GM12878 (cell line): ENCODE results near the gene MAVS. TPM values are rescaled to one million over a fixed set of nuclear protein-coding genes. Genes with fewer than 3 reads are reported as not detected.

Experiments
- ATAC-seq: fragments of 200-7000 bp; cut with Tn5 transposase; 3 replicates; pipeline ENCODE4 v1.9.1; 2020; ENCODE audit warnings: mild to moderate bottlenecking, moderate library complexity
- BruUV-seq: library from RNA; stranded (reverse); fragments of 400-500 nt; replicated peaks from 2 replicates; lab custom pipeline; 2021; lab: Mats Ljungman, UMichigan
- CTCF ChIA-PET: fragments of 300-600 bp; sonication (Branson Sonifier 250); formaldehyde crosslinking; extraction: SDS; loops from one replicate; lab custom pipeline; 2021; ENCODE audit warnings: inconsistent platforms; lab: Yijun Ruan, JAX
- POLR2A ChIA-PET: fragments of 350-600 bp; formaldehyde crosslinking; extraction: SDS; loops from one replicate; lab custom pipeline; 2021; ENCODE audit warnings: inconsistent platforms; lab: Charles Lee
- RAD21 ChIA-PET: fragments of 300-600 bp; sonication (Branson Sonifier 250); formaldehyde crosslinking; loops from one replicate; lab custom pipeline; 2023; ENCODE audit warnings: antibody characterized with exemption; ENCODE audit not compliant: unreplicated experiment; lab: Charles Lee
- SMC1A ChIA-PET: fragments of 300-600 bp; sonication (Branson Sonifier 250); formaldehyde crosslinking; loops from one replicate; lab custom pipeline; 2023; ENCODE audit not compliant: unreplicated experiment, uncharacterized antibody; lab: Charles Lee
- DNase-seq: peaks from one replicate; pipeline ENCODE4 v3.0.0-alpha.2; 2011; ENCODE audit warnings: low read depth, low spot score
- FAIRE-seq: peaks from 3 replicates; lab custom pipeline; 2011; peaks lifted over from hg19 to GRCh38; lab: Jason Lieb, UNC
- H2AFZ ChIP-seq: 2 replicates; pipeline ENCODE4 v1.6.0; 2011; ENCODE audit warnings: low read depth, low read length, control low read depth; ENCODE audit not compliant: control insufficient read depth
- H3K27ac ChIP-seq: 2 replicates; pipeline ENCODE4 v1.5.1; 2011; ENCODE audit warnings: control low read depth; ENCODE audit not compliant: control insufficient read depth, insufficient read depth
- H3K27me3 ChIP-seq, 2 experiments: replicated peaks in 1 of 2; 2 replicates each; pipeline versions ENCODE4 v1.6.0 to v1.6.1; 2011; ENCODE audit warnings: low read length in 1 of 2; ENCODE audit not compliant: control insufficient read depth in 2 of 2, insufficient read depth in 2 of 2
- H3K36me3 ChIP-seq, 2 experiments: 2 replicates each; pipeline ENCODE4 v1.5.1; 2011; ENCODE audit warnings: low read length in 1 of 2; ENCODE audit not compliant: control insufficient read depth in 2 of 2, insufficient read depth in 2 of 2
- H3K4me1 ChIP-seq: 2 replicates; pipeline ENCODE4 v1.6.1; 2011; ENCODE audit warnings: mild to moderate bottlenecking, low read length, moderate library complexity, mixed read lengths; ENCODE audit not compliant: control insufficient read depth, insufficient read depth
- H3K4me2 ChIP-seq: 2 replicates; pipeline ENCODE4 v1.6.0; 2011; ENCODE audit warnings: control low read depth; ENCODE audit not compliant: control insufficient read depth, insufficient read depth
- H3K4me3 ChIP-seq: fragments of 200-600 bp; sonication (generic); 2 replicates; pipeline ENCODE4 v1.5.1; 2016
- H3K79me2 ChIP-seq: 2 replicates; pipeline ENCODE4 v1.6.0; 2011; ENCODE audit warnings: low read length; ENCODE audit not compliant: control insufficient read depth, insufficient read depth
- H3K9ac ChIP-seq: 2 replicates; pipeline ENCODE4 v1.8.0; 2011; ENCODE audit warnings: low read length, control low read depth, mixed read lengths; ENCODE audit not compliant: control insufficient read depth, insufficient read depth
- H3K9me3 ChIP-seq: replicated peaks from 3 replicates; pipeline ENCODE4 v1.5.1; 2011; ENCODE audit warnings: mild to moderate bottlenecking, low read length; ENCODE audit not compliant: control insufficient read depth, insufficient read depth
- H4K20me1 ChIP-seq: 2 replicates; pipeline ENCODE4 v1.6.0; 2011; ENCODE audit not compliant: control insufficient read depth, insufficient read depth
- ETV6 ChIP-seq, 2 experiments: fragments of 450-650 bp in 1 of 2; IDR thresholded peaks in 1 of 2; conservative IDR thresholded peaks in 1 of 2; 2 replicates each; pipeline ENCODE4 v1.6.1; 2014; ENCODE audit warnings: antibody characterized with exemption in 1 of 2, borderline replicate concordance in 1 of 2, low read depth in 1 of 2, mild to moderate bottlenecking in 1 of 2, moderate library complexity in 1 of 2
- HDGF ChIP-seq: fragments of 450-650 bp; IDR thresholded peaks from 2 replicates; pipeline ENCODE4 v1.6.1; 2016; ENCODE audit warnings: antibody characterized with exemption
- IKZF2 ChIP-seq, 2 experiments: fragments of 450-650 bp; IDR thresholded peaks; 2 replicates each; pipeline ENCODE4 v1.6.1; 2017; ENCODE audit warnings: mild to moderate bottlenecking in 2 of 2, moderate library complexity in 2 of 2
- IRF4 ChIP-seq: IDR thresholded peaks from 2 replicates; pipeline ENCODE4 v1.6.1; 2011; ENCODE audit warnings: low read depth, low read length
- NKRF ChIP-seq: fragments of 450-650 bp; conservative IDR thresholded peaks from 2 replicates; pipeline ENCODE4 v1.6.1; 2017; ENCODE audit warnings: mild to moderate bottlenecking, moderate library complexity
- SIN3A ChIP-seq: IDR thresholded peaks from 2 replicates; pipeline ENCODE4 v1.6.1; 2012; ENCODE audit warnings: low read depth, low read length, improper control_type of control experiment
- SREBF1 ChIP-seq: IDR thresholded peaks from 2 replicates; pipeline ENCODE4 v1.6.1; 2012; ENCODE audit warnings: mild to moderate bottlenecking, low read length
- SREBF2 ChIP-seq: IDR thresholded peaks from 2 replicates; pipeline ENCODE4 v1.6.1; 2012; ENCODE audit warnings: mild to moderate bottlenecking, low read length
- SUPT20H ChIP-seq: IDR thresholded peaks from 2 replicates; pipeline ENCODE4 v1.6.1; 2011; ENCODE audit warnings: low read depth, mild to moderate bottlenecking, low read length, moderate library complexity, borderline replicate concordance; ENCODE audit not compliant: control insufficient read depth
- TCF12 ChIP-seq: IDR thresholded peaks from 2 replicates; pipeline ENCODE4 v1.6.1; 2011; ENCODE audit warnings: low read depth, mild to moderate bottlenecking, low read length
- TCF7 ChIP-seq: IDR thresholded peaks from 2 replicates; pipeline ENCODE4 v1.6.1; 2014; ENCODE audit warnings: antibody characterized with exemption, borderline replicate concordance
- YY1 ChIP-seq: IDR thresholded peaks from 2 replicates; pipeline ENCODE4 v1.6.1; 2011; ENCODE audit warnings: low read depth, mild to moderate bottlenecking, low read length
- ZBED1 ChIP-seq: IDR thresholded peaks from 2 replicates; pipeline ENCODE4 v1.6.1; 2016; ENCODE audit warnings: borderline replicate concordance
- ZSCAN29 ChIP-seq: fragments of 450-650 bp; IDR thresholded peaks from 2 replicates; pipeline ENCODE4 v1.6.1; 2017; ENCODE audit warnings: mild to moderate bottlenecking, moderate library complexity
- WGBS: methylation state at CpG from one replicate; pipeline ENCODE4 v1.1.6; 2016; ENCODE audit warnings: low lambda C conversion rate; ENCODE audit not compliant: insufficient replicate concordance, insufficient coverage; ENCODE audit errors: missing lambda C conversion rate; 5-methylcytosine and 5-hydroxymethylcytosine counted together
- in situ Hi-C: fragments of 300-500 bp; cut with MboI; formaldehyde crosslinking; loops from 9 replicates; pipeline ENCODE4 v1.14.3; 2018; ENCODE audit warnings: mixed read lengths
- intact Hi-C: fragments of 100-400 bp; cut with micrococcal nuclease; formaldehyde crosslinking; loops from one replicate; pipeline ENCODE4 v1.14.2; 2022; ENCODE audit not compliant: unreplicated experiment
- polyA plus RNA-seq, 11 experiments: library from polyadenylated mRNA; depleted of rRNA in 4 of 11; unstranded in 6 of 11; stranded (reverse) in 5 of 11; fragments of >200 nt; fragmentation: Nextera tagmentation in 4 of 11; fragmentation: Illumina TruSeq in 1 of 11; extraction: Ambion mirVana in 4 of 11; extraction: Trizol in 1 of 11; gene quantifications; 1 replicate in 1 of 11; 2 replicates in 10 of 11; pipeline versions ENCODE4 v1.2.1 to v1.2.3, GENCODE V29; 2011 to 2016; ENCODE audit warnings: inconsistent platforms in 2 of 11, missing spikeins in 2 of 11, low read depth in 1 of 11
- total RNA-seq, 4 experiments: library from RNA; depleted of rRNA in 3 of 4; stranded (reverse); fragments of >200 nt in 3 of 4; fragmentation: Illumina TruSeq in 1 of 4; extraction: Trizol in 1 of 4; gene quantifications; 2 replicates each; pipeline versions ENCODE4 v1.2.1 to v1.2.3, GENCODE V29; 2013 to 2021

The MAVS gene
- total and polyA plus RNA-seq, 10 of the 15 experiments (the other 5 are each of a cell fraction or from before 2014, with no cell fraction given) = 1.6 to 25.2 (median 12.6) TPM

DNA sequence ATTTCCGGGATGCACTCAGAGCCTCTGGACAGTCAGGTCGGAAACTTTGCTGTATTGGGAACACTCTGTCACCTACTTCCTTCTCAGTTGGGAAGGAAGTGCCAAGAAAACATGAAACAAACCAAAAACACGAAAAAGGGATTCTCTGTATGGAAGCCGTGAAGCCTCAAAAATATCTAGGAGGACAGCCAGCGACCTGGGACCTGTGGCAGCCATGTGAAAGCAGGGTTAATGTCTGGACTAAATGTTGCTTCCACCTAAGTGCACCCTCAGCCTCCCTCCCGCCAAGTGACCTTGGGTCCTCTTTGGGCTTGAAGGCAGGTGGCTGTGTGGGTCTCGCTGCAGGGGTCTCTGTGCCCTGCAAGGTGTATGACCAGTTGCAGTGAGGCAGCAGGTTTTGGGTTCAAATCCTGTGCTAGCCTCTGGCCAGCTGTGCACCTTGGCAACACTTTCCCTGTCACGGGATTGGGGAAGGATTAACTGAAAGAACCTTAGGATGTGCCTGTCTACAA is 851 bp downstream of the MAVS start:
- WGBS = 28% methylated on average over 8 of the region's 8 CpGs
- no peak for FAIRE-seq
- no peak for ATAC-seq
- Histone ChIP-seq H3K4me1 (peaks cover 10% of the 10 kb centered on the region), H4K20me1 (no peaks in the 10 kb centered on the region), H3K36me3 (no peaks in the 10 kb centered on the region), H3K27ac (peak overlapping the region; percentile 79), H3K79me2 (peaks cover 29% of the 10 kb centered on the region), H3K9ac (peak overlapping the region; percentile 88), H2AFZ (peak overlapping the region; percentile 85; the same call in 1 of the 2 replicates), H3K27me3 (no peaks in the 10 kb centered on the region), H3K9me3 (no peaks in the 10 kb centered on the region), H3K4me3 (peak overlapping the region; percentile 87), H3K4me2 (peak overlapping the region; percentile 84)
- no peak for TF ChIP-seq NKRF
- TF ChIP-seq ETV6 (conservative IDR thresholded peaks at IDR 0.05 in 1 of 2, IDR thresholded peaks at IDR 0.05 in 1 of 2; ENCODE audit: borderline replicate concordance in 1 of 2, low read depth in 1 of 2) = 0 out of 4 replicates have a peak, but pooled peaks of 1 of the 2 experiments have one; percentile 8
- intact Hi-C loops (loop anchor here (2.0 kb wide), 2 partner anchors 27 to 53 kb away; partner anchors contain the start of gene AP5S1), in situ Hi-C loops (no loop called here)
- ChIA-PET SMC1A (interaction anchor here (1.2 kb wide), 1 partner anchor 27 kb away, joined by 3 read pairs; the partner anchor contains the start of gene AP5S1), CTCF (interaction anchor here (0.6 to 0.8 kb wide), 2 partner anchors 27 to 95 kb away, joined by 3 read pairs; partner anchors contain the start of gene AP5S1), RAD21 (no interaction called here), POLR2A (no interaction called here)
- TSS peak; percentile 87 for BruUV-seq
- no peak for DNase-seq

DNA sequence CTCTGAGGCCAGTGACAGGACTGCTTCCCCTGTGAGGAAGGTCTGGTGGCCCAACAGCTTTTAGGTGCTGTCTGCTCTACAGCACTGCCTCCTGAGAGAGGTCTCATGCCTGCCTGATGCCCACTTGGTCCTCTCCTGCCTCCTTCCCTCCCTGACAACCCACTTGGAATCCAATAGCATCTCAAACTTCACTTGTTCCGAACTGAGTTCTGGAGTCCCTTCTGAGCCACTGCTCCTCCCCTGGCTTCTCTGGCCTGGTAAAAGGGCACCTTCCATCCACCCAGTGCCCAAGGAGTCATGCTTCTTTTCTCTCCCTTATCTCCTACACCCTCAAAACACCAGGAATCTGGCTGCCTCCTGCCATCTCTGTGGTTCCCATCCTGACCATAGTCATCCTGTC is 1.9 kb downstream of the MAVS start:
- FAIRE-seq (no peak), ATAC-seq (no peak), DNase-seq (no peak)
- no peaks in the 10 kb centered on the region for H3K27me3 ChIP-seq
- H3K27ac ChIP-seq = no peak overlapping the region
- peaks cover 10% of the 10 kb centered on the region for H3K4me1 ChIP-seq
- H3K4me3 ChIP-seq = no peak overlapping the region
- ChIA-PET RAD21 (no interaction called here), CTCF (no interaction called here), POLR2A (interaction anchor here (0.7 kb wide), 1 partner anchor 10 kb away, joined by 5 read pairs; no protein-coding TSS in a partner anchor), SMC1A (interaction anchor here (1.2 kb wide), 1 partner anchor 28 kb away, joined by 3 read pairs; the partner anchor contains the start of gene AP5S1)
- H3K4me2 ChIP-seq = peak overlapping the region; percentile 19; the same call in 1 of the 2 replicates
- no peaks in the 10 kb centered on the region for H3K9me3 ChIP-seq
- H3K36me3 ChIP-seq = no peaks in the 10 kb centered on the region
- H4K20me1 ChIP-seq = no peaks in the 10 kb centered on the region
- intact Hi-C loops (no loop called here), in situ Hi-C loops (no loop called here)
- H3K79me2 ChIP-seq = peaks cover 29% of the 10 kb centered on the region
- 83% methylated on average over 1 of the region's 1 CpG for WGBS
- BruUV-seq = no TSS peak
- no peak overlapping the region for H2AFZ ChIP-seq
- no peak overlapping the region for H3K9ac ChIP-seq
- TF ChIP-seq IRF4 (no peak), TCF7 (no peak), IKZF2 (IDR thresholded peaks at IDR 0.05) (no peak), SUPT20H (no peak), SIN3A (no peak), TCF12 (no peak), ZSCAN29 (no peak), SREBF2 (no peak), SREBF1 (no peak), YY1 (no peak), HDGF (no peak), ZBED1 (no peak)
